Effector memory CD8-positive, alpha-beta T cell (primary cell): ENCODE results near the gene ROR1.

Experiments
- ATAC-seq: fragments of 150-1000 bp; cut with Tn5 transposase; replicated peaks from 2 replicates; pipeline ENCODE4 v1.10.0; 2021; ENCODE audit warnings: mild to moderate bottlenecking, moderate library complexity
- DNase-seq, 3 experiments: peaks; one replicate each; pipeline ENCODE4 v3.0.0; 2021
- H3K27ac Mint-ChIP-seq, 2 donors: one replicate each; pipeline ENCODE4 v1.8.0; 2022; ENCODE audit warnings: mild to moderate bottlenecking in 2 of 2, mixed read lengths in 2 of 2, moderate library complexity in 2 of 2
- H3K27me3 Mint-ChIP-seq, 2 donors: one replicate each; pipeline ENCODE4 v1.8.0; 2022; ENCODE audit warnings: mixed read lengths in 2 of 2
- H3K36me3 Mint-ChIP-seq: one replicate; pipeline ENCODE4 v1.8.0; 2022; ENCODE audit warnings: mild to moderate bottlenecking, moderate library complexity, mixed read lengths; ENCODE audit not compliant: insufficient read depth
- H3K4me1 Mint-ChIP-seq, 2 donors: one replicate each; pipeline ENCODE4 v1.8.0; 2022; ENCODE audit warnings: low read depth in 2 of 2, mixed read lengths in 2 of 2
- H3K4me3 Mint-ChIP-seq, 2 donors: one replicate each; pipeline ENCODE4 v1.8.0; 2022; ENCODE audit warnings: mild to moderate bottlenecking in 2 of 2, mixed read lengths in 2 of 2, moderate library complexity in 2 of 2
- H3K9me3 Mint-ChIP-seq, 2 donors: one replicate each; pipeline ENCODE4 v1.8.0; 2022; ENCODE audit warnings: mixed read lengths in 2 of 2

The ROR1 gene

DNA sequence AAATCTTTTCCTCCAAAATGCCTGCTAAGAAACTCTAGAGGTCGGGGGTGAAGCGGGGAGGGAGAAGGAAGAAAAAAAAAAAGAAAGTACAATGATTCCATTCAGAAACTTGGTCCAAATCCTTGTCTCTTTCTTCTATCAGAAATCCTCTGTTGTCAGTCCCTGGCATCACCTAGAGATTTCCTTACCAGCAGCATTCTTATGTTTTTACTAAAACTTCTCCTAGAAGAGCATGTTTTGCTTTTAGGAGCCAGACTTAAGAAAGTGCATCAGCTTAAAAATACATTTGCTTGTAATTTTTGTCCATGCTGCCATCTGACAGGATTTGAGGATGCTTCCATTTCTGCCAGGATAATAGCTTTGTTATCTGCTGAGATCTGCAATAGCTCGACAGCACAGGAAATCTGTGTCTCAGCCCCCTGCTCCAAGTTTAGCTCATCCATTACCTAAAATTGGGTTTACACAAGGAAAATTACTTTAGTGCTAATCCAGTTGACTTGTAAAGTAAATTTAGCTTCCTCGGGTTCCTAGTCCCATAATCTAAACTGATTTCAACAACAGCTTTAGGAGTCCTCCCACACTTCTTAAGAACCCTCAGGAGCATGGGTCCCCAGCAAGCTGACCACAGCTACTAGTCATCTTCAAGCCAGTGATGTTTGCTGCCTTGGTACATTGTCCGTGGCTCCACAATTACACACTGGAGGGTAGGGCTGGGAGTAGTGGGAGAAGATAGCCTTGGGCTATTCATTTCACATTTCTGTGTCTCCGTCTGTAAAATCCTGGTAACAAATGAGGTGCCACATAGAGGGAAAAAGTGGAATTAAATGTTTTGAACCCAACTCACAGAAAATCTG, 337.3 kb downstream of the ROR1 start:
- Mint-ChIP-seq H3K4me1 (peaks cover 0 to 2% of the 10 kb centered on the region in 2 donors), H3K36me3 (peaks cover 4% of the 10 kb centered on the region), H3K4me3 (no peak overlapping the region), H3K9me3 (no peaks in the 10 kb centered on the region), H3K27me3 (peaks cover 21 to 43% of the 10 kb centered on the region in 2 donors), H3K27ac (no peak overlapping the region)
- DNase-seq (no peak), ATAC-seq (no peak)

DNA sequence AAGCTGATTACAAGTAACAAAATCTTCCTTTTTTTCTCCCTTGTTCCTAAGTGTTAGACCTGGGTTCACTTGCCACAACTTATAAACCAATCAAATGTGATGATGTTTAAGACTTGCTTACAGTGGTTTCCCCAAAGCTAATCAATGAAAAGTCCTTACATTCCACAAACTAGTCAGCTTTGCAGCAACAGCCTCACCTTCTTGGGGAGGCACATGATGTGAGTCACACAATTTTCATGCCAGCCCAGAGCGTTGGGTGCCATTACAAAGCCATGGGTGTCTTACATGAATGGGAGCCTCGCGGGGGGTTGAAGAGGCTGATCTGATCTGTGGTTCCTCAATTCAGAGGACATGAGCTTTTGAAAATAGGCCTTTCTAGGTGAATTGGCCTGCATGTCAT, 338.0 kb downstream of the ROR1 start:
- Mint-ChIP-seq H3K36me3 (peaks cover 4% of the 10 kb centered on the region), H3K4me3 (no peak overlapping the region), H3K27me3 (peaks cover 28 to 43% of the 10 kb centered on the region in 2 donors), H3K4me1 (no peaks in the 10 kb centered on the region), H3K27ac (no peak overlapping the region), H3K9me3 (no peaks in the 10 kb centered on the region)
- DNase-seq (no peak), ATAC-seq (no peak)

DNA sequence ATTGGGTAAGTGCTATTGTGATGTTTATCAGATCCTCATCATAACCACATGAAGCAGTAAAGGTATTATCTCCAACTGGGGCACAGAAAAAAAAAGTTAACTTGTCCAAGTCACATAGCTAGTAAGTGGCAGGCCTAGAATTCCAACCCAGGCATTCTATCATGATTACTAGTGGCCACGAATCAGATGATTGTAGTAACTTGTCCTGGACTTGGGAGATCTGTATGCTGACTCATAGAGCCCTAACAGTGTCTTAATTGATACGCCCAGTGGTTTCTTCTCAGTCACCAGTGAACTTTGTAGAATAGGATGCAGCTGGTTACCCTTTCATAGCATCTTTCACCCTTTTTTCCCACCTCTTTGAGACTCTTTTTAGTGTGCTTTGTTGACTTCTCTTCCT, 338.5 kb downstream of the ROR1 start:
- Mint-ChIP-seq H3K4me1 (no peaks in the 10 kb centered on the region), H3K36me3 (peaks cover 4% of the 10 kb centered on the region), H3K4me3 (no peak overlapping the region), H3K9me3 (no peaks in the 10 kb centered on the region), H3K27ac (no peak overlapping the region), H3K27me3 (peaks cover 30 to 44% of the 10 kb centered on the region in 2 donors)
- no peak for DNase-seq
- no peak for ATAC-seq

DNA sequence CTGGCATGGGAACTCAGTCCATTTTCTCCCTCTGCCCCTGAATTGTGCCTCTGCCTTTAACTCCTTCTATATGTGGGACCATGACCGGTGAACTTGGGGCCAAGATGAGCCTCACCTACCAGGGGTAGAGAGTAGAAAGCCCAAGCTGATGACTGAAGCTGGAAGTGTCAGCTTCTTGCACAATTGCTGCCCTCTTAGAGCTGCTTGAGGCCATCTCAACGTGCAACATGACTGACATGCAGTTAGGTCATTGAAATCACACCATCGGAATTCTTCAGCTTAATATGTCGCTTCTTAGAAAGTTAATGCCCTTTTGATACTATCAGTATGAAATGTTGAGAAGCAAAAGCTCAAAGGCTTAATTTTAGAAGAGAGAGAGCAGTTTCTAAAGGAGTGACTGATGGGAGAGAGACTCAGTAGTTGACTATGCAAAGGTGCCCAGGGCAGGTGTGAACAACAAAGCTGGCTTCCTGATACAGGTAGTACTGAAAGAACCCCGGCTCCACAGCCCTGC, 340.3 kb downstream of the ROR1 start:
- peaks cover 30 to 46% of the 10 kb centered on the region in 2 donors for H3K27me3 Mint-ChIP-seq
- no peak overlapping the region for H3K4me3 Mint-ChIP-seq
- ATAC-seq (no peak), DNase-seq (no peak)
- H3K27ac Mint-ChIP-seq, result no peak overlapping the region
- no peaks in the 10 kb centered on the region for H3K9me3 Mint-ChIP-seq
- no peaks in the 10 kb centered on the region for H3K4me1 Mint-ChIP-seq
- peaks cover 4% of the 10 kb centered on the region for H3K36me3 Mint-ChIP-seq

DNA sequence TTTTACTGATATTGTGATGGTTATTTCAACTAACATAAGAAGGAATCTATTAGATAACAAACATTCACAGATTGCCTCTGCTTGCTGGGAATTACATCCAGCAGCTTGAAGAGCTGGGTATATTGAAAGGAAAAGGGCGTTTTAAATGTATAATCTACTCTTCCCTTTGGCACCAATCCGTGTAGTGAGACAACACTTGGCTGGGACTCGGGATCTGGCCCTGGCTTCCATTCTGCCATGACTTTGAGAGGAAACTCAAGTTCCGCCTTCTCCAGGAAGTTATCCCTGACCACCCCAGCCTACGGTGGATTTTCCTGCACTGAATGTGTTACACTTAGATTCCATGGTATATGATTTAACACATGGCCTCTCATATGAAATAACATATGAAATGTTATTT, 342.7 kb downstream of the ROR1 start:
- H3K4me3 Mint-ChIP-seq, result no peak overlapping the region
- no peak for DNase-seq
- H3K27ac Mint-ChIP-seq, result no peak overlapping the region
- H3K27me3 Mint-ChIP-seq, result peaks cover 38 to 39% of the 10 kb centered on the region in 2 donors
- no peaks in the 10 kb centered on the region for H3K9me3 Mint-ChIP-seq
- H3K4me1 Mint-ChIP-seq, result no peaks in the 10 kb centered on the region
- ATAC-seq, result no peak
- H3K36me3 Mint-ChIP-seq, result no peaks in the 10 kb centered on the region

DNA sequence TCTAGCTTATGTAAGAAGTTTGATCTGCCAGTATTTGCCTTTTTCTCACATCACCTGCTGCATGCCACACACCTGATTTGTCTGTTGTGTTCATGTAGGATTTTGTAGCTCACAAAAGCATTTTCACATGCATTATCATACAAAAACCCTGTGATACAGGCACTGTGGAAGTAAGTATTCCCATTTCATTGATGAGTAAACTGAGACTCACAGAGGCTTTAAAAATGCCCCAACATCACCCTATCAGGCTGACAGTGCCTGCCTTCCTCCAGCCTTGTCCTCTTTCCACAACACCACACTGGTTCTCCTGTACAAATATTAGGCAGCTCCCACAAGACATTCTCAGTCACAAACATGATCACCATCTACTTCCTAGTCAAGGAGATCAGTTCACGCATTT, 343.7 kb downstream of the ROR1 start:
- Mint-ChIP-seq H3K27me3 (peaks cover 37 to 44% of the 10 kb centered on the region in 2 donors), H3K27ac (no peak overlapping the region), H3K4me1 (no peaks in the 10 kb centered on the region), H3K9me3 (no peaks in the 10 kb centered on the region), H3K36me3 (no peaks in the 10 kb centered on the region), H3K4me3 (no peak overlapping the region)
- DNase-seq, result no peak
- no peak for ATAC-seq

DNA sequence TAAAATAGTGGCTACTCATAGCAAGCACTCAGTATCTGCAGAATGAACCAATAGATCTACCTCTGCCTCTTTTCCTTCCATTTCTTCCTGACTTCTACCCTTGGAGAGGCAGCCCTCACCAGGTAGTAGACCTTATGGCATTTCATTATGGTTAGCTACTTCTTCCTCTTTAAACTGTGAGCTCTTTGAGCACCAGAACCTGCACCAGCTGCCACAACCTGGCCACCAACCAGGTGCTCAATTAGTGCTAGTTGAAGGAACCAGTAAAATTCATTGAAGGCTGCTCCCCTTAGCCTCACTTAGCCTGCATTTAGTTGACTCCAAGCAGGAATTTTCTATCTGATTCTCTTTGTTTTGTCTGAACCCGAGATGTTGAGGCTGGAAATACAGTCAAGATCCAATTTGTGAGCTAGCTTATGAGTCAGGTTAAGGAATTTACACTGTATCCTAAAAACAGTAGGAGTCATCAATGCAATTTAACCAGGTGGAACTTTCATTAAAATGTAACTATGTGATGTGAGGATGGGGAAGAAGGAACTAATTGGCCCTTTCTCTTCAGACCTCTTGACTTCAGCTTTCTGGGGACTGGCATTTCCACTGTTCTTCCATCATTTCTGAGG, 348.1 kb downstream of the ROR1 start:
- no peak for ATAC-seq
- peaks cover 24% of the 10 kb centered on the region in 2 donors for H3K27me3 Mint-ChIP-seq
- H3K4me3 Mint-ChIP-seq, result no peak overlapping the region
- no peaks in the 10 kb centered on the region for H3K9me3 Mint-ChIP-seq
- H3K36me3 Mint-ChIP-seq, result no peaks in the 10 kb centered on the region
- no peak overlapping the region for H3K27ac Mint-ChIP-seq
- no peaks in the 10 kb centered on the region for H3K4me1 Mint-ChIP-seq
- DNase-seq, result no peak

DNA sequence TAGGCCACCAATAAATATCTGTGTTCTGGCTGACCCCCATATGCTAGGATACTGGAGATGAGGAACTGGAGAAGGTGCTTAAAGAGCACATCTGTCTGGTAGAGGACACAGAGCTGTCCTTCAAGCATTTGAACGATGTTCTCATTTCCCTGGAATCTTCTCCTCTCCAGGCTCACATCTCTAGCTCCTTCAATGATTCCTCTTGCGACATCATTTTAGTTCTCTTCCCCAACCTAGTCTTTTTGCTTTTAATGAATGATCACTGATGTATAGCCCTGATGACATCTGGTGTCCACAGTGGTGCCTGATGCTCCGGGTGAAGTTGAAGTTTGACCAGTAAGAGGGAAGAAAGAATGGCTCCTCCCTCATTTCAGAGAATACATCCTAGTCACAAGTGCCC, 348.8 kb downstream of the ROR1 start:
- Mint-ChIP-seq H3K9me3 (no peaks in the 10 kb centered on the region), H3K36me3 (no peaks in the 10 kb centered on the region)

DNA sequence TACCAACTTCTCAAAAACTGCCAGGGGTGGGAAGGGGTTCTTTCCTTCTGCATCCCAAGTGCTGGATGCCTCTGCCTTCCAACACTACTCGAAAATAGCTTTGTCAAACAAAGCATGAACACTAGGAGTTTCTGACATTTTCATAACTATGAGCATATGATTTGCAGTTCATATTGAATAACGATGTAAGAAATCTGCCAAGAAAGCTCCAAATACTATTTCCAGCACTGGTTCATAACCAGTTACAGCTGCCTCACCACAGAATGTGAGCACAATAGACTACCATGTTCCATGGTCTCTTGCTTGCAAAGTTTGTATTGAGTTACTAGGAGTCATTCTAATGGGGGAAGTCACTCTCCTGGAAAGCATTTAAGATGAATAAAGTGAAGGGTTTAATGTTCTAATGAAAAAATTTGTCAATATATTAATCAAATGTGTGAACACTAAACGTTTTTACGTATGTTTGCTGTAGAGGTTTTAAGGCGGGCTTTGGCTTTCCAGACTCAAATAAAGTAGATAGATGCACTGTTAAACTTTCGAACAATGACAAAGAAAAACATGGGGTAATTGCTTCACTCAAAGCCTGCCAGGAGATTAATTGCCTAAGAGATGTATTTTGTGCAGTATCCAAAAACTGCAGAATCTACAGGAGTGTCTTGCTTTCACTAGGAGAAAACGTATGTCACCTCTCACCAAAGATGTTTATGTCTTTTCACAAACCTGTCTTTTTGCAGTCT, 351.1 kb downstream of the ROR1 start:
- DNase-seq (no peak), ATAC-seq (no peak)
- no peaks in the 10 kb centered on the region for H3K9me3 Mint-ChIP-seq
- no peak overlapping the region for H3K27ac Mint-ChIP-seq
- H3K36me3 Mint-ChIP-seq, result no peaks in the 10 kb centered on the region
- no peaks in the 10 kb centered on the region for H3K4me1 Mint-ChIP-seq
- peaks cover 25 to 31% of the 10 kb centered on the region in 2 donors for H3K27me3 Mint-ChIP-seq
- H3K4me3 Mint-ChIP-seq, result no peak overlapping the region

More for the DNA sequence above, 348.8 kb downstream of the ROR1 start:
- DNase-seq, result no peak
- Mint-ChIP-seq H3K27ac (no peak overlapping the region), H3K4me1 (no peaks in the 10 kb centered on the region), H3K27me3 (peaks cover 18 to 30% of the 10 kb centered on the region in 2 donors), H3K4me3 (no peak overlapping the region)
- no peak for ATAC-seq

DNA sequence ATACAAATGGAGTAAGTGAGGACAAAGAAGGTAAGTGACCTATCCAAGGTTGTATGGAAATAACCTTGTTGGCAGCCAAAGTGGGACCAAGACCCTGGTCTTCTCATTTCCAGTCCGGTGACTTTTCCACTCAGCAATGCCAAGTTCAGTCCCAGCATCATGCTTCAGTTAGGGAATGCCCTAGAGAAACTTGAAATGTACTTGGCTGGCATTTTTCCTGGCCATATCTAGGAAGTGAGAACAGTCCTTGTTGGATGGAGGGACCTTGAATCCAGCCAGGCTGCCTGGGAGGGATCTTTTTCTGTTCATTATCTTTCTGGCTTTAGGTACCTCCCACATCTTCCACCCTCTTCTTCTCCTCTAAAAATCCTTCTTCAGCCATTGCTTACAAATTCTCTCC, 352.8 kb downstream of the ROR1 start:
- Mint-ChIP-seq H3K36me3 (no peaks in the 10 kb centered on the region), H3K9me3 (no peaks in the 10 kb centered on the region), H3K4me3 (no peak overlapping the region), H3K27ac (no peak overlapping the region), H3K27me3 (peaks cover 22 to 29% of the 10 kb centered on the region in 2 donors), H3K4me1 (no peaks in the 10 kb centered on the region)
- DNase-seq (no peak), ATAC-seq (no peak)

DNA sequence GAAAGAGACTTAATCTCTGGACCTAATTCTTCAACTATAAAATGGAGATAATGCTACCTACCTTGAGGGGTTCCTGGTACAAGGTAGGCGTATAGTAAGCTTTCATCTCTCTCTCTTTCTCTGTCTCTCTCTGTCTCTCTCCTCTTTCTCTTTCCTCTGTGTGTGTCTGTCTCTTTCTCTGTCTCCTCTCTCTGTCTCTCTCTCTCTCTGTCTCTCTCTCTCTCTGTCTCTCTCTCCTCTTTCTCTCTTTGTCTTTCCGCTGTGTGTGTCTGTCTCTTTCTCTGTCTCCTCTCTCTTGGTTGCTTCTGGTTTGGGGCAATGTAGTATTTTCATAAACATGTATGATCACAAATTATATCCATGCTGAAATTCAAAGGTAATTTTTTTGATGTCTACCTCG, 353.5 kb downstream of the ROR1 start:
- Mint-ChIP-seq H3K27ac (no peak overlapping the region), H3K27me3 (peaks cover 15 to 29% of the 10 kb centered on the region in 2 donors), H3K9me3 (no peaks in the 10 kb centered on the region), H3K4me1 (no peaks in the 10 kb centered on the region), H3K36me3 (no peaks in the 10 kb centered on the region), H3K4me3 (no peak overlapping the region)
- ATAC-seq, result no peak
- no peak for DNase-seq

DNA sequence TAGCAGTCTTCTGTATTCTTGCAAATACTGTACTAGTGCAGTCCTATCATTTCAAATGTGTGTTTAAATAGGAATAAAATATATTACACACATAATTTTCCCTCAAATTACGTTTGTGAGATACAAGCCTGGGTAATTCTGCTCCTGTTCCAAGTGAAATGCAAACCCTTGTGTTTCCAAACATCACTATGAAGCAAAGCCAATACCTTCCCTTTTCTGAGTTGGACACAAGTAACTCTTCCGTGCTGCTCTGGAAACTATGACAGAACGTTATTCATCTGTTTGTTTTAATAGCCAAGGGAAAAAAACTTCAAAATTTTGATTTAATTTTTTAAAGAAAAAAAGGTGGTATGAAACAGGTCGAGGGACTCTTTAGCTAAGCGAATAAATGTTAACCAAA, 355.9 kb downstream of the ROR1 start:
- no peaks in the 10 kb centered on the region for H3K9me3 Mint-ChIP-seq
- no peaks in the 10 kb centered on the region for H3K36me3 Mint-ChIP-seq
- H3K4me3 Mint-ChIP-seq, result no peak overlapping the region
- H3K4me1 Mint-ChIP-seq, result no peaks in the 10 kb centered on the region
- DNase-seq (no peak), ATAC-seq (no peak)
- no peak overlapping the region for H3K27ac Mint-ChIP-seq
- peaks cover 16 to 24% of the 10 kb centered on the region in 2 donors for H3K27me3 Mint-ChIP-seq

DNA sequence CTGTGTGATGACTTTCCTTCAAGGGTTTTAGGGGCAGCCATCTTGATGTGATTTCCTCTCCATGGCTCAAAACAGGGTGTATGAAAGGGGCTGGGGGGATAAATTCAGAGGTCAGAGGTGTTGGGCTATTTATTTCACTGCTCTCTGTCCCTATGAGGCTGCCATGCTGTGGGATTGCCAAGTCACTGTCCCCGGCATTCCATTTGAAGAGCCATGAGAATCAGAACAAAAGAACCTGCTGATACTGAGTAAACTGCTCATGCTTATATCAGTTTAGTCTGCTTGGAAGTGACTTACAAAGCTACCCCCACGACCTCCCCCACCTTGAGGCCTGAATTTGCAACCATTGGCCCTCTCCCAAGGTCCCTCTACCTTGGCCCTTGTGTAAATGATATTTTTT, 357.3 kb downstream of the ROR1 start:
- Mint-ChIP-seq H3K9me3 (no peaks in the 10 kb centered on the region), H3K27me3 (peaks cover 16% of the 10 kb centered on the region in 2 donors), H3K4me3 (no peak overlapping the region), H3K4me1 (no peaks in the 10 kb centered on the region), H3K27ac (no peak overlapping the region), H3K36me3 (no peaks in the 10 kb centered on the region)
- DNase-seq, result no peak
- no peak for ATAC-seq
